D341Med (cell line): Measurements from ENCODE around the gene ASAP2.

ENCODE experiments used
- DNase-seq: peaks from one replicate; pipeline ENCODE4 v3.0.0; 2012; ENCODE audit warnings: low spot score

The ASAP2 gene

DNA sequence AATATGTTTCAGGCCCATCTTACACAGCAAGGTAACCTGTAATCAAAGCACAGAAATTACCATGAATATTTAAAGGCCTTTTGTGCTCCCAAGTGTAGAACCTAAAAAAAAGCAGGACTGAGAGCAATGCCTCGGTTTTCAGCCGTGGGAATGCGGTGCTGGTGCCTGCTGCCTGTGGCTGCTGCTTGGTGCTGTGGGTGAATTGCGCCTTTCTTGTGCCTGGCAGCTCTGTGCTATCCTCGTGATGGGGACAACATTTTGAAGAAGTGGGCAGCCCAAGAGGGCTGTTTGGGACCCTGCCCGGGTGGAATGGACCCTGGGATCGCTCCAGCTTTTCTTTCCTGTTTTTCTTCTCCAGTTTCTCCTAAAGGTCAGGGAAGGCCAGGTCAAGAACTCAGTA is 91.2 kb downstream of the ASAP2 start:
- DNase-seq: no peak

GRCh38 chr2:9298583-9298982 is 92.0 kb downstream of the ASAP2 start:
- no peak for DNase-seq

GRCh38 chr2:9299161-9300100 is 92.8 kb downstream of the ASAP2 start:
- no peak for DNase-seq

GRCh38 chr2:9300214-9300613 is 93.6 kb downstream of the ASAP2 start:
- DNase-seq: no peak

GRCh38 chr2:9300829-9301453 is 94.3 kb downstream of the ASAP2 start:
- no peak for DNase-seq

- no peak for DNase-seq
These were observed 96.1 kb downstream of the ASAP2 start for GRCh38 chr2:9302755-9303154.

DNA sequence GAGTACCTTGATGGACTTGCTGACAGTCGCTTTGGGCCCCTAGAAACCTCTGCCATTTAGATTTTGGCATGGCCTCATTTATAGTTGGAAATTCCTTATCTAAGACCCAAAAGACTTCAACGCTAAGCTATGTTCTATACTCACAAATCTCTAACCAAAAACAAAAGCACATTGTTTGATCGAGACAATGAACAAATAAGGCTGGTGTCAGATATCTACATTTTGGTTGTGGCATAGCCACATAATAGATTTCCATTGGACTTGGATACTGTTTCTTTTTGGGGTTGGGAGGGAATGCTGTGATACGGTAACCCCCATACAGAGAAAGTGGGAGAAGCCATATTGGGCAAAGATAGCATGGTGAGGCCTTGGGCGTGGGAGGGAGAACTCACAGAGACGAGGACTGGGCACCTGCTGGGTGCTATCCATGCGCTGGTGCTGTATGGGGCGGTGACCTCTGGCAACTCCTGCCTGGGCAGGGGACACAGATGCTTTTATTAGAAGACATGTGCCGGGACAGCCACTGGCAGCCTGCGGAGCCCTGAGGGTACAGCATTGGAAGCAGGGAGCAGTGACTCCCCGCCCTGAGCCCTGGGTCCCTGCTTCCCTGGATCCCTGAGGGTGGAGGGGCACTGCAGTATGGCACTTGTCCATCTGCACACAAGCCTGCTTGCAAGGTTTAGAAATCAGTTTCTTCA is 97.1 kb downstream of the ASAP2 start:
- no peak for DNase-seq

DNA sequence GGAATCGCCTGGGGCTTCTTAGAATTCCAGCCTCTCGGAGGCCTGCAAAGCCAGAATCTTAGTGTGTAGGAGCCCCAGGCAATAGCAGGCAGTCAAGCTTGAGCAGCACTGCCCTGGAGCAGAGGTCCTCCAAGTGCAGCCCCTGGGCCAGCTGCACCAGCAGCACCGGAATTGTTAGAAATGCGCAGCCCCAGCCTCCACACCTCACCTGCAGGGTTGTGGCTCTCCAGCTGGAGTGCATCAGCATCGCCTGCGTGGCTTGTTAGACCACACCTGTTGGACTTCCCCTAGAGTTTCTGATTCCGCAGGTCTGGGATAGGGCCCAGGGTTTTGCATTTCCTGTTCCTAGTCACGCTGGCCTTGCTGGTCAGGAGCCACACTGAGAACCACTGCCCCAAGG is 100.3 kb downstream of the ASAP2 start:
- no peak for DNase-seq

DNA sequence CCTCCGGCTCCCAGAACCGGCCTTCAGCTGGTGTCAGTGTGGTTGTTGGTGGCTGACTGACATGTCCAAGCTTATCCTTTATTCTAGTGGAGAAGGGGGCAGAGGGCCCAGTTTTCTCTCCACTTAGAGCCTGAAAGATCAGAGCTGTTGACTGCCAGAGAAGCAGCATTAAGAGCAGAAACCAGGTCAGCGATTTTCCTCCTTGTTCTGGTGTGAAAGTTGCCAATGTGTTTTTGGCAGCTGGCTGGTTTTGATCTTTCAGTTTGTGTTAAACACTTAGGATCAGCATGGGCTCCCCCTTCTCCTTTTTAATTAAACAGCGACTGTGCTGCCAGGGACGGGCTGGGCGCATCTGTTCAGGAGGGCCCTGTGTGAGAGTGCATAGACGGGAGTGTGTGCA is 100.9 kb downstream of the ASAP2 start:
- DNase-seq: no peak

- DNase-seq: no peak
These were observed 101.8 kb downstream of the ASAP2 start for GRCh38 chr2:9308186-9308955.

DNA sequence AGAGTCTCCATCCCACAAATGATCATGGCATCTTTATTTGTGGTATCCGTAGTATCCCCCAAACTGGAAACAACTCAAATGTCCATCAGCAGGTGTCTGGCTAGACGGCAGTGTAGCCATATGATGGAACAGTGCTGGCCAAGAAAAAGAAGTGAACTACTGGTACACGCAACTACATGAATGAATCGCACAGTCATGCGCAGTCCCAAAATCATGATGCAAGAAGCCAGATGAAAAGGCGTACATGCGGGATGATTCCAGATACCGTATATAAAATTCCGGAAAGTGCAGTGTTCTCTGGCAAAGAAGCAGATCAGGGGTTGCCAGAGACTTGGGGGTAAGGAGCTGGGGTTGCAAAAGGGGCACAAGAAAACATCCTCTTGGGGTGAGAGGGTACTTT is 102.5 kb downstream of the ASAP2 start:
- no peak for DNase-seq

DNA sequence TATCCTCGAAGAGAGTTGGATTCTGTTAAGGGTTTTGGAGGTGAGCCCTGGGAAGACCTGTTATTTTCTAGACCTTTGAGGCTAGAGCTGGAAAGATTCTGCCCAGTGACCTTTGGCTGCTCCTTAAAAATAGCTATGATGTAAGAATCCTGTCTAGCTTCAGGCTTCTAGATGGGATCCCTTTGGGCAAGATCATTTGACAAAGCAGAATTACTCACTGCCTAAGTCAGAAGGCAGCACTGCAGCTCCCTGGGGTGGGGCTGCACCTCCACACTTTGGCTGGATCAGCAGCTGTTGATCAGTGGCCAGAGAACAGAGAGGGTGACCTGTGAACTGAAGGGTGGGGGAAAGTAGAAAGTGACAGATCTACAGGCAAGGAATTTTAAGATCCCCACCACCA is 103.8 kb downstream of the ASAP2 start:
- no peak for DNase-seq

- DNase-seq: no peak
These were observed 104.2 kb downstream of the ASAP2 start for GRCh38 chr2:9310798-9311197.

GRCh38 chr2:9311488-9311887 is 104.9 kb downstream of the ASAP2 start:
- DNase-seq: no peak

DNA sequence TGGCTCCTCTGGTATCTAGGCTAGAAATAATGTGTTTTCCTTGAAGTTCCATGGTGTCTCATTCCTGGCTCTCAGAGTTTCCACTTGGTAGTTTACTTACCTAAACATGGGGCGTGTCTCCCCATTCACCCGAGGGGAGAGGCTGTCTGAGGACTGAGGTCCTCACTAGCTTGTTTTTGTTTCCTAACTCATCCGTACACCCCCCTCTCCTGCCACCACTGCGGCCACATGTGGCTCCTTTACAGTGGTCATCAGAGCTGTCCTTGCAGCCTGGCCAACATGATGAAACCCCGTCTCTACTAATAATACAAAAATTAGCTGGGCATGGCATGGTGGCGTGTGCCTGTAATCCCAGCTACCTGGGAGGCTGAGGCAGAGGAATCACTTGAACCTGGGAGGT is 106.0 kb downstream of the ASAP2 start:
- DNase-seq: no peak

GRCh38 chr2:9313443-9313842 is 106.8 kb downstream of the ASAP2 start:
- DNase-seq: no peak

GRCh38 chr2:9315280-9315847 is 108.8 kb downstream of the ASAP2 start:
- DNase-seq: no peak

- no peak for DNase-seq
These were observed 110.9 kb downstream of the ASAP2 start for GRCh38 chr2:9317559-9317958.

- DNase-seq: no peak
These were observed 112.1 kb downstream of the ASAP2 start for GRCh38 chr2:9318461-9319337.

- no peak for DNase-seq
These were observed 112.7 kb downstream of the ASAP2 start for GRCh38 chr2:9319338-9319715.

DNA sequence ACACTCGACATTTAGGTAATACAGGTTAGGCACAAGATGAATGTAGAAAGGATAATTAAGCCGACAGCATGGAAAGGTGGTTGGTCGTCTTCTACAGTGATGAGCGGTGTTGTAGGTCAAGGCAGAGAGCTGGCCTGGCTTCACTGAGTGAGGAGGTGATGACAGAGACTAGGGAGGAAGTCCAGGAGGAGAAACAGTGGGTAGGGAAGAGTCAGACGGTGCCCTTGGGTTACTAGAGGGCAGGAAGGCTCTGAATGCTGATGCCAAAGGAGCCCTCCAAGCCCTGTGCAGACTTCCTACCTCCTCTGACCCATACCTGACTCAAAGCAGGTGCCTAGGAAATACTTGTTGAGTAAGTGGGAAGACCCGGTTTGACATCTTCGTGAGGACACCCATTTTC is 116.0 kb downstream of the ASAP2 start:
- no peak for DNase-seq
